ENCODE results near the gene HARS1. TPM values are rescaled to one million over a fixed set of nuclear protein-coding genes. Genes with fewer than 3 reads are reported as not detected.
"Not testable (repeated sequence)": the region's sequence is repeated elsewhere in the genome, so short reads cannot be mapped to it uniquely, and the experiment has no call there.

Gene HARS1
- total RNA-seq, 4 donors from 2014 or later = 49.6 to 76.6 (median 58.8) TPM

DNA sequence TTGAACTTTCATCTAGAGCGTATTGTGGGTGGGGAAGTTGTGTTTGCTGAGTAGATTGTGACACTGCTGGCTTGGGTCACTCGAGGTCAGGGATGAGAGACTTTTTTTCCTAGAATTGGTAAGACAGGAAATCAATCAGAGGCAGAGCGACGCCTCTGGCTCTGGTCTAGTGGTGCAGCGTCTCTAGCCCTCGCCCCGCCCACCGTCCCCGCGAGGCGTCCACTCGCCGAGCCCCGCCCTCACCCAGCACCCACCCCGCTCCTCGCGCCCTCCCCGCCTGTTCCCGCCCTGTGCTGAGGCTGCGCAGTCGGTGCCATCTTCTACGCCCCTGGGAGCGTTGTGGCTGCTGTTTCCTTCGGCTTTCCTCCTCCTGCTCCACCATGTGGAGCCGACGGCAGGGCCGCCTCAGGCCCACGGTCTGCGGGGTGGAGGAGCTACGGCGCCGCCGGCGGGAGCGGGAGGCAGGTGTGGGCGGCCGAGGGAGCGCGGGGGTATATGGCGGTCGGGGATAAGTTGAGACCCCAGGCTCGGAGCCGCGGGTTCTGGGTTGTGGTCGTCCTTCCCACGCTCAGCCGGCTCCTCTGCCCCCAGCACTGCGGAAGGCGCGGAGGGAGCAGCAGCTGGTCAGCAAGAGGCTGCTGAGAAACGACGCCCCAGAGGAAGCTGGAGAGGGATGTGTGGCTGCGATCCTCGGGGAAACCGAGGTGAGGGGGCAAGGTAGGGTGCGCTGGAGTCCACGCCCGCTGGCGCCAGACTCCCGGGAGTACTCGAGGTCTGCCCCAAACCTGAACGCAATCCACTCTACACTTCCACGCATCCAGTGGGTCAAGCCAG is 51.8 kb downstream of the HARS1 start, which contains the start of gene TMCO6:
Gene TMCO6 (plus strand): TSS at position 304 of the 834 bp plus-strand sequence. CDS start 77 bp downstream, at position 381.
- peak; percentile 99 for ATAC-seq (ENCODE audit: low FRiP score)
- TF ChIP-seq, protein P1, sequence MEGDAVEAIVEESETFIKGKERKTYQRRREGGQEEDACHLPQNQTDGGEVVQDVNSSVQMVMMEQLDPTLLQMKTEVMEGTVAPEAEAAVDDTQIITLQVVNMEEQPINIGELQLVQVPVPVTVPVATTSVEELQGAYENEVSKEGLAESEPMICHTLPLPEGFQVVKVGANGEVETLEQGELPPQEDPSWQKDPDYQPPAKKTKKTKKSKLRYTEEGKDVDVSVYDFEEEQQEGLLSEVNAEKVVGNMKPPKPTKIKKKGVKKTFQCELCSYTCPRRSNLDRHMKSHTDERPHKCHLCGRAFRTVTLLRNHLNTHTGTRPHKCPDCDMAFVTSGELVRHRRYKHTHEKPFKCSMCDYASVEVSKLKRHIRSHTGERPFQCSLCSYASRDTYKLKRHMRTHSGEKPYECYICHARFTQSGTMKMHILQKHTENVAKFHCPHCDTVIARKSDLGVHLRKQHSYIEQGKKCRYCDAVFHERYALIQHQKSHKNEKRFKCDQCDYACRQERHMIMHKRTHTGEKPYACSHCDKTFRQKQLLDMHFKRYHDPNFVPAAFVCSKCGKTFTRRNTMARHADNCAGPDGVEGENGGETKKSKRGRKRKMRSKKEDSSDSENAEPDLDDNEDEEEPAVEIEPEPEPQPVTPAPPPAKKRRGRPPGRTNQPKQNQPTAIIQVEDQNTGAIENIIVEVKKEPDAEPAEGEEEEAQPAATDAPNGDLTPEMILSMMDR (IDR thresholded peaks at IDR 0.05) = no peak
- peak; percentile 89 for DNase-seq (ENCODE audit: low spot score)

DNA sequence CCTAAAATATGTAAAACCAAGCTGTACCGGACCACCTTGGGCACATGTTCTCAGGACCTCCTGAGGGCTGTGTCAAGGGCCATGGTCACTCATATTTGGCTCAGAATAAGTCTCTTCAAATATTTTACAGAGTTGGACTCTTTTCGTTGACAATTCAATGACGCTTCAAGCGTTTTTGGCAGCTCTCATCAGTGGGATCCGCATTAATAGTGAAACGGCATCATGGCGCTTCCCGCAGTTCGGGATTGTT is 52.3 kb downstream of the HARS1 start:
- ATAC-seq (ENCODE audit: low FRiP score); DNase-seq (ENCODE audit: low spot score): not testable (repeated sequence)

DNA sequence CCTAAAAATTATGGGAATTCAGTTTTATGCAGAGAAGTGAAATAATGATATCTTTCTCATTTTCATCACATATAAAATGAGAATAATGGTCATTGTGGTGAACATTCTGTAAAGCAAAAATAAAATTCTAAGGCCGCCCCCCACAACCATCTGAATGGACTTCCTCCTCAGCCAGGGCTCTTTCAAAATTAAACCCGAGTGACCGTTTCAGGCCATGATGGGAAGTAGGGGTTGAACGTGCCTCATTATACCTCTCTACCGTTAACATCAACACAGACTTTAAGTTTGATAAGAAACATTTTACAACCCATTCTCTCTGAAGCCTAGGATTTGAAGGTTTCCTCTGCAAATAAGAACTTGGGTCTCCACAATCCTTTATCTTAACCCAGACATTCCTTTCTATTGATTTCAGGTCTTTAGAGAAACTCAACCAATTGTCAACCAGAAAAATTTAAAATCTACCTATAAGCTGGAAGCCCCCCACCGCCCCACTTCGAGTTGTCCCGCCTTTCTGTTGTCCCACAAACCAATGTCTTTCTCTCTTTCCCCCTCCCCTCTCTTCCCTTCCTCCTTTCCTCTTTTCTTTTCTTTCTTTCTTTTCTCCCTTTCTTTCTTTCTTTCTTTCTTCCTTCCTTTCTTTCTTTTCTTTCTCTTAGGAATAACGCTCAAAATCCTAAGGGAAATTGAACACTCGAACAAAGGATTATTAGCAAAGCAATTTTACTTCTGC is 53.6 kb downstream of the HARS1 start:
- TF ChIP-seq, protein P1 (IDR thresholded peaks at IDR 0.05) = no peak
- DNase-seq (ENCODE audit: low spot score) = no peak
- ATAC-seq (ENCODE audit: low FRiP score) = no peak

- DNase-seq (ENCODE audit: low spot score) = no peak
- TF ChIP-seq, protein P1 (IDR thresholded peaks at IDR 0.05) = no peak
- ATAC-seq (ENCODE audit: low FRiP score) = no peak
Observed at GRCh38 chr5:140635291-140636257, 55.6 kb downstream of the HARS1 start.

GRCh38 chr5:140634103-140634502 is 57.1 kb downstream of the HARS1 start:
- DNase-seq (ENCODE audit: low spot score) (no peak), ATAC-seq (ENCODE audit: low FRiP score) (no peak)
- TF ChIP-seq, protein P1 (IDR thresholded peaks at IDR 0.05) = no peak

DNA sequence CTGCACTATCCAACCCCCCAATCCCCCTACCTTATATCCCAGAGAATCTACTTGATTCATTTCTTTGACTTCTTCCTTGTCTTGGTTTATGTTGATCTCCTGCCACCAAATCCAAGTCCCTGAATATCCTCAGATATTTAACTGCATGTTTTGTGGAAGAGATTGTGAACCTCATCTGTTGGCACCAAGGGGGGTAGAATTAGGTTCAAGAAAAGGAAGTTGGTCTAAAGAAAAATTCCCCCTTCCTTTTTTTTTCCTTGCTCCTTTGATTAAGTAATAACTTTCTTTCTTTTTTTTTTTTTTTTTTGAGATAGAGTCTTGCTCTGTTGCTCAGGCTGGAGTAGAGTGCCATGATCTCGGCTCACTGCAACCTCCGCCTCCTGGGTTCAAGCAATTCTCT is 57.7 kb downstream of the HARS1 start:
- no peak for ATAC-seq (ENCODE audit: low FRiP score)
- no peak for DNase-seq (ENCODE audit: low spot score)
- TF ChIP-seq, protein P1 (IDR thresholded peaks at IDR 0.05) = no peak

- ATAC-seq (ENCODE audit: low FRiP score) (peak; percentile 88), DNase-seq (ENCODE audit: low spot score) (peak; percentile 62)
- TF ChIP-seq, protein P1 (IDR thresholded peaks at IDR 0.05) = no peak
Observed at GRCh38 chr5:140633021-140633471, 58.1 kb downstream of the HARS1 start, which contains the start of gene CD14. Gene CD14 (minus strand): TSS chr5:140633175. CDS start chr5:140633071, 104 bp downstream.
